ENCODE data around the gene SSRP1. TPM values are rescaled to one million over a fixed set of nuclear protein-coding genes. Genes with fewer than 3 reads are reported as not detected.

SSRP1 gene
- total and polyA plus RNA-seq, 2 donors (not counting 1 experiment from before 2014, with no cell fraction given): 52.7 to 94.1 TPM

- H3K4me1 ChIP-seq (ENCODE audit: control insufficient read depth, extremely low read depth, insufficient read depth, low read length): peaks cover 24% of the 10 kb centered on the region
Observed at GRCh38 chr11:57325735-57326048, 10.0 kb downstream of the SSRP1 start.

GRCh38 chr11:57324886-57325734 lies 10.6 kb downstream of the SSRP1 start, which contains the start of gene TNKS1BP1:
Gene TNKS1BP1 (minus strand): TSS chr11:57324952. CDS start chr11:57321885, 3,067 bp downstream.
- Histone ChIP-seq H3K4me1 (ENCODE audit: control insufficient read depth, extremely low read depth, insufficient read depth, low read length) (peaks cover 27% of the 10 kb centered on the region), H3K4me2 (ENCODE audit: extremely low read depth, insufficient read depth, low read length) (peak within 1 kb of the TSS; percentile 93), H2AFZ (ENCODE audit: low read length) (peak within 1 kb of the TSS; percentile 77), H3K27me3 (ENCODE audit: control insufficient read depth, insufficient read depth, low read length) (no peaks in the 10 kb centered on the region), H3K9me3 (ENCODE audit: control insufficient read depth, insufficient read depth, low read depth, low read length) (no peaks in the 10 kb centered on the region), H3K4me3 (replicated peaks in 1 of 4; ENCODE audit: control extremely low read depth in 1 of 4, insufficient read depth in 1 of 4, low read depth in 3 of 4, low read length in 4 of 4) (peak within 1 kb of the TSS; percentile 65 to 91 (median 70)), H3K79me2 (ENCODE audit: control insufficient read depth, insufficient read depth, low read length) (peaks cover 32% of the 10 kb centered on the region), H3K27ac (ENCODE audit: insufficient read depth, low read length) (peak within 1 kb of the TSS; percentile 98), H4K20me1 (ENCODE audit: control insufficient read depth, extremely low read depth, insufficient read depth, low read length) (no peaks in the 10 kb centered on the region), H3K36me3 (ENCODE audit: control insufficient read depth, insufficient read depth, low read length) (peaks cover 9% of the 10 kb centered on the region), H3K9ac (ENCODE audit: insufficient read depth, low read length) (peak within 1 kb of the TSS; percentile 86)
- TF ChIP-seq, protein P1, sequence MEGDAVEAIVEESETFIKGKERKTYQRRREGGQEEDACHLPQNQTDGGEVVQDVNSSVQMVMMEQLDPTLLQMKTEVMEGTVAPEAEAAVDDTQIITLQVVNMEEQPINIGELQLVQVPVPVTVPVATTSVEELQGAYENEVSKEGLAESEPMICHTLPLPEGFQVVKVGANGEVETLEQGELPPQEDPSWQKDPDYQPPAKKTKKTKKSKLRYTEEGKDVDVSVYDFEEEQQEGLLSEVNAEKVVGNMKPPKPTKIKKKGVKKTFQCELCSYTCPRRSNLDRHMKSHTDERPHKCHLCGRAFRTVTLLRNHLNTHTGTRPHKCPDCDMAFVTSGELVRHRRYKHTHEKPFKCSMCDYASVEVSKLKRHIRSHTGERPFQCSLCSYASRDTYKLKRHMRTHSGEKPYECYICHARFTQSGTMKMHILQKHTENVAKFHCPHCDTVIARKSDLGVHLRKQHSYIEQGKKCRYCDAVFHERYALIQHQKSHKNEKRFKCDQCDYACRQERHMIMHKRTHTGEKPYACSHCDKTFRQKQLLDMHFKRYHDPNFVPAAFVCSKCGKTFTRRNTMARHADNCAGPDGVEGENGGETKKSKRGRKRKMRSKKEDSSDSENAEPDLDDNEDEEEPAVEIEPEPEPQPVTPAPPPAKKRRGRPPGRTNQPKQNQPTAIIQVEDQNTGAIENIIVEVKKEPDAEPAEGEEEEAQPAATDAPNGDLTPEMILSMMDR (conservative IDR thresholded peaks at IDR 0.05 in 1 of 2, IDR thresholded peaks at IDR 0.05 in 1 of 2; ENCODE audit: low read depth in 1 of 2, low read length in 2 of 2): no peak
- no peak for TF ChIP-seq EZH2 (IDR thresholded peaks at IDR 0.05; ENCODE audit: low read length, missing control alignments)
- peak; percentile 95 to 98 for DNase-seq (ENCODE audit: low read depth in 2 of 2)

More at GRCh38 chr11:57325735-57326048, 10.0 kb downstream of the SSRP1 start:
- Histone ChIP-seq H4K20me1 (ENCODE audit: control insufficient read depth, extremely low read depth, insufficient read depth, low read length) (no peaks in the 10 kb centered on the region), H3K4me3 (replicated peaks in 1 of 4; ENCODE audit: control extremely low read depth in 1 of 4, insufficient read depth in 1 of 4, low read depth in 3 of 4, low read length in 4 of 4) (peak overlapping the region; percentile 48 to 59 (median 52)), H2AFZ (ENCODE audit: low read length) (peak overlapping the region; percentile 77), H3K9me3 (ENCODE audit: control insufficient read depth, insufficient read depth, low read depth, low read length) (no peaks in the 10 kb centered on the region), H3K27me3 (ENCODE audit: control insufficient read depth, insufficient read depth, low read length) (no peaks in the 10 kb centered on the region), H3K36me3 (ENCODE audit: control insufficient read depth, insufficient read depth, low read length) (peaks cover 10% of the 10 kb centered on the region), H3K27ac (ENCODE audit: insufficient read depth, low read length) (peak overlapping the region; percentile 98), H3K4me2 (ENCODE audit: extremely low read depth, insufficient read depth, low read length) (peak overlapping the region; percentile 91), H3K79me2 (ENCODE audit: control insufficient read depth, insufficient read depth, low read length) (peaks cover 26% of the 10 kb centered on the region), H3K9ac (ENCODE audit: insufficient read depth, low read length) (peak overlapping the region; percentile 83)
- no peak for DNase-seq (ENCODE audit: low read depth in 2 of 2)
- TF ChIP-seq, protein P1 (conservative IDR thresholded peaks at IDR 0.05 in 1 of 2, IDR thresholded peaks at IDR 0.05 in 1 of 2; ENCODE audit: low read depth in 1 of 2, low read length in 2 of 2): no peak
- TF ChIP-seq EZH2 (IDR thresholded peaks at IDR 0.05; ENCODE audit: low read length, missing control alignments): no peak

DNA sequence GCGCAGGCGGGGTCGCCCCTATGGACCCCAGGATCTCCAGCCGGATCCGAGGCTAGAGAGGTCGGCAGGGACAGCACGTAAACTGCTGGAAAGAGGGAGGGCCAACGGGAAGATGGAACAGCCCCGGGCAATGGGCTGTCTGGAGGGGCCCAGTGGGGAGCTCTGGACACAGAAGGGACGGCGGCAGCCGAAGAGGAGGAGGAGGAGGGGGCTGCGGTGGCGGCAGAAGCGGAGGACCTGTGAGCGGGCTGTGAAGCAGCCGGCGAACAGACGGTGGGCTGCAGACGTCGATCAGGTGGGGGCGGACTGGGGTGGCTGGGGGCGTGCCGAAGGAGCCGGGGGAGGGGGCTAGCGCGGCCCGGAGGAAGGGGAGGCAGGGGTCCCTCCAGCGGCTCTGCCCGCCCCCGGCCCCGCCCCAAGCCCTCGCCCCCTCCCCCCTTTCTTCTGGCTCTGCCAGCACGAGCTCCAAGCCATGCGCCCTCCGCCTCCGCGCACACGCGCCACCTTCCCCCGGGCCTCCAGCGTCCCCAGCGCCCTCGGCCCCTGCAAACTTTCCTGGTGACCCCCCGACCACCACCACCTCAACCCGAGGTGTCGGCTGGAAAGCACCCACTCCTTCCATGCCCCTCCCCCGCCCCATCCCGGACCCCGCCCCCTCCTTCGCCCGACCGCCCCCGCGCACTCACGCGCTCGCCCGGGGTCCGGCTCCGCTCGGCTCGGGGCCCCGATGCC lies 11.4 kb downstream of the SSRP1 start:
- H2AFZ ChIP-seq (ENCODE audit: low read length): no peak overlapping the region
- TF ChIP-seq, protein P1 (conservative IDR thresholded peaks at IDR 0.05 in 1 of 2, IDR thresholded peaks at IDR 0.05 in 1 of 2; ENCODE audit: low read depth in 1 of 2, low read length in 2 of 2): no peak
- no peak for TF ChIP-seq EZH2 (IDR thresholded peaks at IDR 0.05; ENCODE audit: low read length, missing control alignments)
- H3K4me2 ChIP-seq (ENCODE audit: extremely low read depth, insufficient read depth, low read length): peak overlapping the region; percentile 93
- H3K36me3 ChIP-seq (ENCODE audit: control insufficient read depth, insufficient read depth, low read length): peaks cover 9% of the 10 kb centered on the region
- H3K79me2 ChIP-seq (ENCODE audit: control insufficient read depth, insufficient read depth, low read length): peaks cover 36% of the 10 kb centered on the region
- peaks cover 27% of the 10 kb centered on the region for H3K4me1 ChIP-seq (ENCODE audit: control insufficient read depth, extremely low read depth, insufficient read depth, low read length)
- H3K27me3 ChIP-seq (ENCODE audit: control insufficient read depth, insufficient read depth, low read length): no peaks in the 10 kb centered on the region
- H3K27ac ChIP-seq (ENCODE audit: insufficient read depth, low read length): peak overlapping the region; percentile 90
- H3K4me3 ChIP-seq (replicated peaks in 1 of 4; ENCODE audit: control extremely low read depth in 1 of 4, insufficient read depth in 1 of 4, low read depth in 3 of 4, low read length in 4 of 4): peak overlapping the region; percentile 65 to 91 (median 70)
- H3K9me3 ChIP-seq (ENCODE audit: control insufficient read depth, insufficient read depth, low read depth, low read length): no peaks in the 10 kb centered on the region
- peak; percentile 52 to 68 for DNase-seq (ENCODE audit: low read depth in 2 of 2)
- no peaks in the 10 kb centered on the region for H4K20me1 ChIP-seq (ENCODE audit: control insufficient read depth, extremely low read depth, insufficient read depth, low read length)
- H3K9ac ChIP-seq (ENCODE audit: insufficient read depth, low read length): peak overlapping the region; percentile 86
